ENCODE measurements around the gene RARG.

Gene RARG

DNA sequence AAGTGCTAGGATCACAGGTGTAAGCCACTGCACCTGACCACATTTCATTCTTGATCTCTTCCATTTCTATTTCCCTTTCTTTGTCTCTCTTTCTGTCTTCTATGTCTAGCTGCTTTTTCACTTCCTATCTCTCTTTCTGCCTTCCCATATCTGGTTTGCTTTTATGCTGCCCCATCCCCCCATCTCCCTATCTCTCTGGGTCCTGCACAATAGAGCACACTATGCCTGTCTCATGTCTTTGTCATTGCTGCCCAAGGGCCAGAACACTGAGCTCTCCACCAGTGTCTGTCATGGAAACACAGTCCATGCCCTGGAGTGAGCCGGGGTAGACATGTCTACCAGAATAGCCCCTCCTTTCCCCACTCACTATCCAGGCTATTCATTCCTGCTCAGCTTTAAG, 12.3 kb upstream of the RARG start:
- no peak for DNase-seq

DNA sequence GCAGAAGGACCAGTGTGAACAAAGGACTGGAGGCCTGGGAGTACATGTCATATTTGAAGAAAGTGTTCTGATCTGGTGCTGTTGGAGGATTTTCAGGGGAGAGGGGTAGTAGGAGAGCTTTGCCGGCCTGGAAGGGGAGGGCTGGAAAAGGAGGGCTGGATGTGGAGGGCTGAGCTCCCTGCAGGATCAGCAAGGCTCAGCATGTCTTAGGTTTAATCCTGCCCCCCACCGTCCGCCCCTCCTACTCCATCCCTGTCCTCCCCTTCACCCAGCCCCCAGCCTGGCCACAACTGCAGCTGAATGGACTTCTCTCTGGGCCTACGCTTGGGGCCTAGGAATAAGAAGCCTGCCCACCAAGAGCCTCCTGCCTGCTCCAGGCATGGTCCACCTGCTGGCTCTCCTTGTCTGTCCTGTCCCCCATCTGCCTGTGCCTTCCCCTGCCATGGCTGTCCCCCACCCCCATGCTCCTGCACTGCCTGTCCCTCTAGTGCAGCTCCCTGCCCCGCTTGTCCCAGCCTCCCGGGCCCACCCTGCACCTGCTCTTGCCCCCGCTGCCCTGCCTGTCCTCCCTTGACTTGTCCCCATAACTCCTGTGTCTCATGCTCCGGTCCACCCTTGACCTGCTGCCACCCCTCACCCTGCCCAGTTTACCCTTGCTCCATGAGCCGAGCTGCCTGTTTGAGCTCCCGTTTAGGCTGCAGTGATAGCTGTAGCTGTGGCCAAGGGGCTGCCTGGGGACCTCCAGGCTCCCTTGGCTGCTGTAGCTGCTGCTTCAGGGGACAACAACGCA, 9.8 kb upstream of the RARG start:
- no peak for DNase-seq

DNA sequence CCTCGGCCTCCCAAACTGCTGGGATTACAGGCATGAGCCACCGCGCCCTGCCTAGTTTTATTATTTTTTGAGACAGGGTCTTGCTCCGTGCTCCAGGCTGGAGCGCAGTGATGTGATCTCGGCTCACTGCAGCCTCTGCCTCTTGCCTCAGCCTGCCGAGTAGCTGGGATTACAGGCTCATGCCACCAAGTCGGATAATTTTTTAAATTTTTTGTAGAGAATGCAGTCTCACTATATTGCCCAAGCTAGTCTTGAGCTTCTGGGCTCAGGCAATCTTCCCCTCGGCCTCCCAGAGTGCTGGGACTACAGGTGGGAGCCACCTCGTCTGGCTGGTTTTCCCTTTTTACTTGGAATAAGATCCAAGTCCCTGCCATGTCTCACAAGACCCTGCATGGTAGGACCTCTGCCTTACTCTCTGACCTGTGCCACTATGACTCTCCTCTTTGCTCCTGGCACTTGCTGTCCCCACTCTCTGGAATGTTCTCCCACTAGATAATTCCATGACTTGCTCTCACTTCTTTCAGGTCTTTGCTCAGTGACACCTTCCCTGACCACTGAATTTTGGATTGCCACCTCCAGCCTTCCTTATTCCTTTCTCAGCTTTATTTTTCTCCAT, 7.7 kb upstream of the RARG start:
- no peak for DNase-seq

DNA sequence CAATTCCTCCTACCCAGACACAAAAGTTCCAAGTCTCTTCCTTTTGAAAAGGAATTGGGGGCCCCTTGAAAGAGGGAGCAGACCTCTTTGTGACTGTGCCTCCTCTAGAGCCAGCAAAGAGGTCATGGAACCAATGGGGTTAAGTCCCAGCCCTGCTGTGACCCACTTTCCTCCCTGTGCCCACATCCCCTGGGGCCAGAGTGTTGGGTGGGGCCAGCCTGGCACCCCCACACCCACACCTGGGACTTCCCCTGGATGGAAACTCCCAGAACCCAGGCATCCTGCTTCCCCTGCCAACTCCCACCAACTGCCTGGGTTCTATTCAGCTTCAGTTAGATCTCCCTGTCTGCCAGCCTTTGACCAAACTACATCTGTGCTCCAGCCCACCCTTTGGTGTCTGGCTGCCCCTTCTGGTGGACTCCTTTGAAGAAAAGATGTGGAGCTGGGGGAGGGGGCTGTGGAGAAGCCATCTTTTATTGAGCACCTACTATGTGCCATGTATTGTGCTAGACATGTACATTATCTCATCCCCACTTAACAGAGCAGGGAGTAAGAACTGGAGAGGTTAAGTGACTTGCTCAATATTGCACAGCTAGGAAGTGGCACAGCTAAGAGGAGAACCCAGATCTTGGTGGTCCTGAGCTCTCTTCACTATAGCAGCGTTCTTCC, 4.6 kb upstream of the RARG start:
- no peak for DNase-seq

DNA sequence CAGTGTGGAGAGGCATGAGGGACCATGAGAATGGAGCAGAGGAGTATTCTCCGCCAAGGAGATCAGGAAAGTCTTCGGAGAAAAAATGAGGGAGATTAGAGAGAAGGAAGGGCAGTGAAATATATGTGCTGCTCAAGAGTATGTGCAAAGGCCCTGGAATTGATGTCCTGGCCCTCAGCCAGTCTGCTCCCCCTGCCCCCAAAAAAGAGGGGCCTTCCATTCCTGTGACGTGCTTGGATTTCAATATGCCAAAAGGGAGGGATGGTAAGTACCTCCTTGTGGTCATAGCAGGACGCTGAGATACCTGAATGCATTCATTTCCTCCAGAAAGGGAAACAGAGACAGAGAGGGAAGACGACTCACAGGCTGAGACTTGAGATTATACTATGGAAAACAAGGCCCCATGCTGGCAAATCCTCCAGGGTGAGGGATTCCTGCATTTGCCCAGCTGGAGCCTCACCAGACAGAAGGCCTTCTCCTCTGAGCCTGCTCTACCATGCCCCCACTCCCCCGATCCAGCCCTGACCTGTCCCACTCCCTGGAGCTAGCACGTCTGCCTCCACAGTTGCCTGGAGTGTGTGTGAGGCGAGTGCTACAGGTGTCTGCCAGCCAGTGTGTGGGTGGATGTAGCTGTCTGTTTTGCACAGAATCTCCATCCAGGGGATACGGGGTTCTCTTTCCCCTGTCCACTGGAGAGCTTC, 3.9 kb upstream of the RARG start:
- no peak for DNase-seq

DNA sequence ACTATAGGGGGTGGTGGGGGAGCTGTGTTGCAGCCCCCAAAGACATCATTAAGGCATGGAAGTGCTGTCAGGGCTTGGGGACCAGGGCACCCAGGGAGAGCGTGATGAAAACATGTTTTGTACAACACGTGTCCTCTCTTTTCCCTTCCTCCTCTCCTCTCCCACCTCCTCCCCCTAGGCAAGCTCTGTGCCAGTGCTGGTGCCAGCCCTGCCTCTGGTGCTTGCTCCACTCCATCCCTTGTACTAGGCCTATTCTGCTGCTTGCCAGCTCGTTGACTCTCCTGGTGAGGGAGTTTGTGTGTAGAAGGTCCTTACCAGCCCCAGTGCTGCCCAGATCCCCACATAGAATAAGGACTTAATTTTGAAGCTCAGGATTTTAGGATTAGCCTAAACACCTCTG, 3.2 kb upstream of the RARG start:
- DNase-seq, result no peak

DNA sequence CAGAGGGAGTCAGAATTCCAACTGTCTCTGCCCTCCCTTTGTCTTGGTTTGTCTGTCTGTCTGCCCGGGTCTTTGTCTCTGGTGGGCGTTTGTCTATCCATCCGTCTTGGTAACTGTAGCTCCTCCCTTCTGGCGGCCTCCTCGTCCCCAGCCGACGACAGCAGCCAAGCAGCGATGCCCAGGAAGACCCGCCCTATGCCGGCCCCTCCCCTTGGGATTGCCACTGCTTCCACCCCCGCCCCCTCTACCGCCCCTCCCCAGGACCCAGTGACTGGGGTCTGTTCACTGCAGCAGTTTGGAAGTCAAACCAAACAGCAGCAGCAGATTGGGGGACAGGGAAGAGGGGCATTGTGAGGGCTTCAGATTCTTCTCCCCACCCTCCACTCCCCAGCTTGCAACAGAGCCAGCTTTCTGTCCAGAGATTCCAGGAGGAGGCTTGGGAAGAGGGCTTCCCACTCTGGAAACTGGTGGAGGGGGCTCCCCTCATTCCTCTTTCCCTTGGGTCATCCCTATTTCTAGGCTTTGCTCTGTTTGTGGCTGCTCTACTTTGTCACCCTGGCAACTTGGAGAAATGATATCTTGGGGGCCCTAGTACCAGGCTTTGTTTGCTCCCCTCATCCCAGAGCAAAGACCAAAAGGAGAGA, 2.4 kb upstream of the RARG start:
- no peak for DNase-seq

DNA sequence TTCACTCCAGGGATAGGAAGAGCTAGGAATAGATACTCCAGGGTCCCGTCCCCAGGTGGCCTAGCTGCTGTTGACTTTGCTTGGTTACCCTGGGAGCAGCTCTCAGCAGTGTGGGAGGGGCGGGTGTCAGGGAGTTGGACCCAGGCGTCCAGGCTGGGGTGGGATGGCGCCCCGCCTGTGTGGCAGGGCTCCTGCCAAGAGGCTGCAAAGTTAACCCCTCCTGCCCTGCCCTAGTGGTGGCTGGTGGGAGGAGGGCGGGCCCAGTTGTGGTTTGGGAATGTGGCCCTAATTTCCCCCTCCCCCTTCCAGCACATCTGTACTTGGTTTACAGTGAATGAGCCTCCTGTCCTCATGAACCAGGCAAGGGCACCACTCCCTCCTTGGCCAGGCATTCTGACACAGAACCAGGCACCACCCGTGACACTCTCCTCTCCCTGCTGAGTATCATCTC, 1.7 kb upstream of the RARG start:
- DNase-seq, result no peak

DNA sequence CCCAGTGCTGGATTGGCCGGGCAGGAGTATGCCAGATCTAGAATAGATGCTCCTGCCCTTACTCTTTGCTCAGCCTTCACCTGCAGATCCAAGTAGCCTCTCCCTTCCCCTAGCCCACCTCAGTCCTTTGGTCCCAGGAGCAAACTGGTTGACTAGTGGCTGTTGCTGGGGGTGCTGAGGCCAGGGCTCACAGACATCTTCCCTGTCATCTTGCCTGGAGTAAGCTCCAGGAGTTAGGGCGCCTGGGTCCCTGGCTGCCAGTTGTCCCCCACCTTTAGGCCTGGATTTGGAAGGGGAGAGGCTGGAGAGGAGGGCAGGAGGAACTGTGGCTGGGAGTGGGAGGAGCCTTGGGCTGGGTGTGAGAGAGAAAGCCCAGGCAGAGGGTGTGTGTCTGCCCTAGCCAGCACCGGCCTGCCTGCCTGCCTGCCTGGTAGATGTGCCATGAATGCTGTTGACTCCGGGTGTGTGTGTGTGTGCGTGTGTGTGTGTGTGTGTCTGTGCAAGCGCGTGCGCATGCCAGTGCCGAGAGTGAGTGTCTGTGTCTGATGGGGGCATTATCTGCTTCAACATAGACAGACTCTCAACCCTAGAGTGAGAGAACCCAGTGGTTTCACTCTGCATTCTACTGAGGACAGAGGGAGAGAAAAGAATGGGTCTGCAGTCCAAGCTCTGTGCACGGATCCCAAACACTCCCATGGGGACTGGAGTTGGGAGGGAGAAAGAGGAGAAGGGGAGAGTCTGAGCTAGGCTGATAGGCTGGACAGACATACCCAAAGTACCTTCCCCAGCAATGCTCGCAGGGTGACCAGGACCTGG, 845 bp upstream of the RARG start:
- no peak for DNase-seq

DNA sequence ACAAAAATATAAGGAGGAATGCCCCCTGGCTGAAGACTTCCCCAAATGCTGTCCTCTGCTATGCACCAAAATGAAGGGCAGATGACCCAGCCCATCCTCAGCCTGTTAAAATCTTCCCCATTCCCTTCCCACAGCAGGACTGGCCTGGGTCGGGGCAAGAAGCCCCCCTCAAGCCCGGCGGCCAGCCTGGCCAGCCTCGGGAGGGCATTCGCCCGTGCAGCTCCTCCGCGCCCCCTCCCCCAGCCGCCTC, 413 bp downstream of the RARG start:
- DNase-seq, result no peak

DNA sequence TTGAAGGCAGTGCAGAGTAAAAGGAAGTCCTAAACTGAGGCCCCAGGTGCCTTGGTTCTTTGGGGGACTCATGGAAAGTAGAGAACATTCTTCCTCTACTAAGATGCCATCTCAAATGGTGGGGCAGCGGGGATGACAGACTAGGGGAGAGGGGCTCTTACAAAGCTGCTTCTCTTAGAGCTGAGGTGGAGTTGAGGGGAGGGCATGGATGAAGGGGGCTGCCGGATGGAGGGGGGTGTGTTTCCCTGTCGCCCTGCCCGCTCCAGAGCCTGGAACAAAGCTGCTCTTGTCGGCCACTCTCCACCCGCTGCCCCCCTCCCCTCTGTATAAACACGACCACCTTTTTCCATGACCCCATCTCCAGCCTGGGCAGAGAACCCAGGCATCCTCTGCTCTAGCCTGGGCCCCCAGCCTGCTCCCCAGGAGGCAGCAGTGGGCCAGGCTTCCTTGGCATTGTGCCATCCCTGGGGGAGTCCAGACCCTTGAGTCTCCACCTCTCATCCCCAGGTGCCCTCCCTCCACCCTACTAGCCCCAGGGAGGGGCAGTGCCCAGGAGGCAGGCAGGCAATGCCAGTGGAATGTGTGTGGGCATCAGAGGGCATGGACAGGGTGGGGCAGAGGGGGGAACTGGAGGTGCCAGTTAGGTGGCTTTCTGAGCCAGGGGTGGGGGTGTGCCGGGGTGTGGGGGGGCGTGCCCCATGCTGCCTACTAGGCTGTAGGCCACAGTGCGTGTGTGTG, 1.7 kb downstream of the RARG start:
- DNase-seq, result no peak

DNA sequence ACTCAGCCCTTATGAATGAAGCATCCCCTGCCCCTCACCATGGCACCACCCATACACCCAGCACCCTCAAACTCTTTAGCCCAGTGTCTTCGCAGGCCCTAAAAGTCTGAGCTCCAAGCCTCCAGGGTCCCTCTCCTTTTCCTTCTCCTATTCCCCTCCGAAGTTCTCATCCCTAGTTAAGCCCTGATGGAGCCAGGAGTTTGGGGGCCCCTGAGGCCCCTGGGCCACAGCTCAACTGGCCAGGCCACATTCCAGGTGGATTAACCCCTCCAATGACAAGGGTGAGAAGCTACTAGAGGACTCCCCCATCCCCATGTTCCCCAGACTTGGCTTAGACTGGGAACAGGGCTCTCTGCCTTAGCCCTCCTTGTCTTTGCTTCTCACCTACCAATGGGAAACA, 2.6 kb downstream of the RARG start:
- no peak for DNase-seq

DNA sequence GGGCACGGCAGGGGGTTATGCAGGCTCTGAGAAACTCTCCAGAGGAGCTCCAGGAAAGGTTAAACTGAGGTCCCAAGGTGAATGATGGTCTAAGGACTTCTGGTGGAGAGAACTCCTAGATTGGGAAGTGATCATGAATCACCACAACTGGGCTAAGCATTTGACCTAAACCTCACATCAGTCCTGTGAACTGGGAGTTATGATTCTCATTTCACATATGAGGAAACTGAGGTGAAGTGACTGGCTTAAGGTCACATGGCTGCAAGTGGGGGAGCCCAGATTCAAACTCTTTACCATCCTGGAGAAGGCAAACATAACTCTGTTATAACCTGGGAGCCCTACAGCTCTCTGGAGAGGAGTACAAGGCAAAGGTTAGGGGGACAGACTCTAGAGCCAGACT, 4.2 kb downstream of the RARG start:
- no peak for DNase-seq

DNA sequence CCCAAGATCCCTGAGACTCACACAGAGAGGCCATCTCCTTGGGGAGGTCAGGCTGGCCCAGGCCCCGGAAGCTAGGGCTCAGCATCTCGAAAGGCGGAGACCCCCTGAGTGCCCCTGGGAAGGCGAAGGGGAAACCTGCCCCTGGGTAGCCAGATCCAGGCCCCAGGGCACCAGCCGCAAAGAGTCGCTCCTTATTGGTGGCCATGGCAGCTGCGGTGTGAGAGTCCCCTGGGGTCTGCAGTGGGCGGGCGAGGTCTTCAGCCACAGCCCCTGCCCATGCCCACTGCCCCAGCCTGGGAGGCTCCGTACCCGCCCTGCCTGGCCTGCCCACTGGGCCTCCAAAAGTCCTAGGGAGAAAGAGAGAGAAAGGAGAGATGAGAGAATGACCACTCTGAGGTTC, 4.7 kb downstream of the RARG start:
- DNase-seq, result no peak

DNA sequence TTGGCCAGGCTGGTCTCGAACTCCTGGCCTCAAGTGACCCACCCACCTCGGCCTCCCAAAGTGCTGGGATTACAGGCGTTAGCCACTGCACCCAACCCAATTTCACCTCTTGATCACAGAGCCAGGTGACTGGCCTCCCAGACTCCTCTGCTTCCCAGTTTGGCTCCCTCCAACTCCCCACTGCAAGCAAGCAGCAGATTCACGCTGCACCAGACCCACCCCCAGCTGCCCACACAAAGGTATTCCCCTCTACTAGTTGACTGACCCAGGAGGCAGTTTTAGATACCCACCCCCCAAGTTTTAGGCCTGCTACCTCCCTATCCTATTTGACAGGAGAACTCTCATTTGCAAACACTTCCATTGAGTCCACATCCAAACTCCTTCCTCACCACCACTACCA, 5.2 kb downstream of the RARG start:
- DNase-seq, result no peak

DNA sequence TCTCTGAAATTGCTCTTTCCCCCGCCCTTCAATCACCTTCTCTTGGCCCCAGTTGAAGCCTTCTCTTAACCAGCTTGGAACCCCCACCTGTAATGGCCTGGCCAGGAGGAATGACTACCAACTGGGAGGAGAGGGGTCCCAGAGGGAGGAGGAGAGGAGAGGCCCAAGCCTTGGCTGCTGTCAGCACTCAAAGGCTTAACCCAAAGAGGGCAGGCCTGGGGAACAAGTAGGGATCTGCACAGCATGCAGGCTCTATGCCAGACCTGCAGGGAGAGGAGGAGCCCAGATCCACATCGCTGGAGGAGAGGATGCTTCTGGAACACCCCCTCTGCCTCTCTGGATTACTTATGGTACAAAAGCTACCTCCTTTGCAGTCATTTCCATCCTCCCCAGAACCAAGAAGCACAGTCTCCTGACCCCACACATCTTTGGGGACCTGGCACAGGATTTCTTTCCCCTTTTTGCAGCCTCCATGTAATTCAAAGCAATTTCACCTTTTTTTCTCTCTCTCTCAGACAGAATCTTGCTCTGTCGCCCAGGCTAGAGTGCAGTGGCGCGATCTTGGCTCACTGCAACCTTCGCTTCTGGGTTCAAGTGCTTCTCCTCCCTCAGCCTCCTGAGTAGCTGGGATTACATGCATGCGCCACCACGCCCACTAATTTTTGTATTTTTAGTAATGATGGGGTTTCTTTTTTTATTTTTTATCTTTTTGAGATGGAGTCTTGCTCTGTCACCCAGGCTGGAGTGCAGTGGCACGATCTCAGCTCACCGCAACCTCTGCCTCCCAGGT, 6.2 kb downstream of the RARG start:
- DNase-seq, result no peak

DNA sequence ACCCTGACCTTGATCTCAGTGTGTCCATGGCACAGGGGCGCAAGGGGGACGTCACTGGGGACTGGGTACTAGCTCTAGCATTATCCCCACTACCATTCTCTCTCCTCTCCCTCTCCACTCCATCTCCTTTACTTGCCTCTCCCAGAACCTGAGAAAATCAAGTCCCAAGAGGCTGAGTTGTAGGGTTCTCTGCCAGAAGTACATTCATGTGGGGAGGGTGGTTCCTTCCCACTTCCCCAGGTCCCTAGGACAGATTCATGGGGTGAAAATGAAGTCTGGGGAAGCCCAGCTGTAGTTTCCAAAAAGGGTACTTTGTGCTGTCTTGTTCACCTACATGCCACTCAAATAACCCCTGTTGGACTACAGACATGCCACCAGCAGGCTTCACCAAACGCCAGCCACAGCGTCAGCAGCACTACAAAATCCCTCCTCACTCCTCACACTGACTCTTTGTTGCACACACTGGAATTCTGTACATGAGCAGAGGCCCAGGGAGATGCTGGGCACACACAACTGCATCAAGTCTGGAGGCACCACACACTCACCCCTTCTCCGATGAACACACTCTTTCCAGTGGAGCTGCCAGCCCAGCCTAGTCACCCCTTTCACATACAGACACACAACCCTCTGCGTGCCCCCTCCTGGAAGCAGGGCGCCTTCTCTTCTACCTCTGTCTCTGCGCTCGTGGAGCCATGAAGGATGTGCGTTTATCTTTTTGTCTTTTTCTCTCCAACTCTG, 6.9 kb downstream of the RARG start:
- DNase-seq, result no peak

DNA sequence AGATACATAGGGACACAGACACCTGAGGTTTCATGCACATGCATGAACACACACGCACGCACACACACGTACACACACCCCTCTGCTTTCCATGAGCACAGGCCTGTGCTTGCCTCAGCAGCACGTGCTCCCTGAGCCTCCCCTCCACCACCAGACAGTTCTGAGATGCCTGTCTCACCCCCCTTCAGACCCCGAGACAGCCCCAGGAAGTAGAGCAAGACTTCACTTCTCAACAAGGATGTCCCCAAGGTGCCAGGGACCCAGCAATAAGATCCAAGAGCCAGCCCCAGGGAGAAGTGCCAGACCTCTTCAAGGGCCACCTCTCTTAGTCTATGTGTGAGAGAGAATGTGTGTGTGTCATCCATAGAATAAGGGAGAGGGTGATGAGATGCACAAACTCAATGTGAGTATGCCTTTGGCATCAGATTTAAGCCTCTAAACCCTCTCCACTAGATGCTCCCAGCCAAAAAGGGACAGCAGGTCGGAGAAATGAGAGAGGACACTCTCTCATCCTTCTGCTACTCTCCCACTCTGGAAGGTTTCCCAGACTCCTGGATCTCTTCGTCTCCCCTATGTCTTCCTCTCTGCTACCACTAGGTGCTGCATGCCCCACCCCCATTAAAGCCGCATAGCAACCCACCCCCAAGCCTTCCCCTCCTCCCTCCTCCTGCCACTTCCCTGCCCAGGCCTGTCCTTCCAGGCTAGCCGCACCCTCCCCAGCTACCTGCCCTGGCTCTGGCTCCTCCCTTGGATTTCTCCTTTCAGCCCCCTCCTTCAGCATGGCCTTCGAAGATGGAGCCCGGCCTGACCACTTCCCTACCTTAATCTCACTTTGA, 7.7 kb downstream of the RARG start:
- no peak for DNase-seq

DNA sequence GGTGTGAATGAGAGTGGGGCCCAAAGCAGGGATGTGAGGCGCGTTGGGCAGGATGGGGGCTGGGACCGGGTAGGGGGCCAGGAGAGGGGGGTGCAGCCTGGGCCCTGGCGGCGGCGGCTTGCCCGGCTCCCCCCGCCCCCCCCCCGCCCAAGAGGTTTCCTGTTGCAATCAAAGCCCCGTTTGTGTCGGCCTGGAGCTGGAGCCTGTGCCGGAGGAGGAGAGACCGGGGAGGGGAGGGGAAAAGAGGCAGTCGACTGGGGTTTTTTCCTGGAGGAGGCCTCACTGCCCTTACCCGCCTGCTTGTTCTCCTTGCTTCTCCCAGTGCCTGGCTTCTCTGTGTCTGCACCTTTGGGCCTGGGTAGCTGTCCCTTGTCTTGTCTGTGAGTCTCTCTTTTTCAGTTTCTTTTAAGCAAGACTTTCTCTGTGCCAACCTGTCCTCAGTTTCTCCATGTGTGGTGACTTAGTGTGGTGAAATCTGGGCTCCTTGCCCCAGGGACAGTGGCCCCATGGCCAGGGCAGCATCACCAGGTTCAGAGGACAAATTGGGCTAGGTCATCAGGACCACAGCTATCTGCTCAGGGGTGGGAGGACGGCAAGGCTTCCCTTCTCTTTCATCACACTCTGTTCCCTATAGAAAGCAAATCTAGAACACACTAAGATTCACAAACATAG, 8.5 kb downstream of the RARG start:
- DNase-seq, result no peak
